ENCODE data around the gene LAD1.
A peak's percentile ranks its signal among the peaks of the same experiment; 100 is the strongest.

LAD1 gene

DNA sequence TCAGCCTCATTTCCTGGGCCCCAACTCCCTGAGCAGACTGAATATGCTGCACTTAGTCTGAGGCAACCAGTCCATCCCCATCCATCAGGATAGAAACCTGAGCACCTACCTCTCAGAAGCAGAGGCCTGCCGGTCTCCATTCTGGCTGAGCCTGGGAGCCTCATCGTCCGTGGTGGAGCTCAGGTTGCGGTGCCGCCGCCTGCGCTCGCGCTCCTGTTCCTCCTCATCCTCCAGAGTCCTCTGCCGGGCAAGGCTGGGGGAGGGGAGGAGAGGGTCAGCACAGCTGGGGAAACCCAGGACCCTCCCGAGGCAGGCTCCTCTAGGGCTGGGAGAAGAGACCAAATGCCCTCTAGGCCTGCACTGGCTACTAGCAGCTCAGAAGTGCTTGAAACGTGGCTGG is 10.1 kb downstream of the LAD1 start:
- no peak for DNase-seq

DNA sequence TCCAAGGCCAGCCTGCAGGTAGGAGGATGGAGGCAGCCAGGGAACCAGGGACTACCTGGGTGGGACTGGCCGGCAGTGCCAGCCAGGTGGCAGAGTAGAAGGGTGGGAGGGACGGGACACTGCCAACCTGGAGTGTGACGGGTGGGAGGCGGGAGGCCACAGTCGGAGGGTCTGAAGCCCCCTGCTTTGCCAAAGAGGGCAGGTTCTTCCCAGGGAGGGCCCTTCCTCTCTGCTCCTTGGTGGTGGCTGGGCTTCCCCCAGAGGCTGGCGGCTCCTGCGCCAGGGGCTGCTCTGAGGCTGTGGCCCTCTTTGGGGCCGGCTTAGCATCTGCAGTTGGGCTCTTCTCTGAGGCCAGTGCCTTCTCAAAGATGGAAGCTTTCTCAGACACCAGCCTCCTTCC is 12.9 kb downstream of the LAD1 start:
- no peak for DNase-seq

DNA sequence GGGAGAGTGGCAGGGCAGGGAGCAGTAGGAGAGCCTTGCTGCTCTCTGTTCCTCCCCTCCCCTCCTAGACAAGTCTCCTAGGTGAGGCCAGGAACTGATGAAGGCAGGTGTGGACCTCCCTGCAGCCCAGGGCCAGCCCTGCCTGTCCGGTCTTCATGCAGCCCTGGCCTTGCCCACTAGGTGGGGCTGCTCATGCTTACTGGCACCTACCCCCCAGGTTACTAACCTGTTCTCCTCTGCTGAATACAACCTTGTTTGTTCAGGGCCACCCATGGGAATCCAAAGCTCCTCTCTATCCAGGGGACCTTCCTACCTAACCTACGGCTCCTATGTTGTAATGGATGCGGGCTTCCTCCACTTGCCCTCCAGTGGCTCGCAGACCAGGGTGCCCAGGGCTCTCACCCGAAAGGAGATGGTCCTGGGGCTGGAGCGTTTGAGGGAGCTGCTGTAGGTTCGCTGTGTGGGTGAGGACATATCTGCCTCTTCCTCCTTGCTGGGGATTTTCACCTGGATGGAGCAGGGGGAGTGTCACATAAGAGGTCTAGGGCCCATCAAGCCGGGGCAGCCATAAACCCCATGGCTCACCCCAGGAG is 13.7 kb downstream of the LAD1 start:
- DNase-seq, result peak; percentile 64

DNA sequence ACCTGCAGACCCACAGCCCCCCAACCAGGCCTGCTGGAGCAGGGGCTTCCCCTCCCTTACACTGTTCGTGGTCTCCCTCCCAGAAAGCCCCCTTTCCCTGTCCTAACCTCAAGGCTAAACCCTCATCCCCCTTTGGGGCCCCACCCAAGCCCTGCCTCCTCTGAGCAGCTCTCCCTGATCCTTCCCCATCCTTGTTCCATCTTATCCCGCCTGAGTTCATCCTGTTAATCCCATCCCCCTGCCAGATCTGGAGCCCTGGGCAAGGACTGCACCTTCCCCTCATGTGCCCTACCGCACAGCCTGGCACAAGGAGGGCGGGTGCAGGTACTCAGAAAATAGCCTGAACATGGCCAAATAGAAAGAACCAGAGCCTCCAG is 14.7 kb downstream of the LAD1 start:
- no peak for DNase-seq

DNA sequence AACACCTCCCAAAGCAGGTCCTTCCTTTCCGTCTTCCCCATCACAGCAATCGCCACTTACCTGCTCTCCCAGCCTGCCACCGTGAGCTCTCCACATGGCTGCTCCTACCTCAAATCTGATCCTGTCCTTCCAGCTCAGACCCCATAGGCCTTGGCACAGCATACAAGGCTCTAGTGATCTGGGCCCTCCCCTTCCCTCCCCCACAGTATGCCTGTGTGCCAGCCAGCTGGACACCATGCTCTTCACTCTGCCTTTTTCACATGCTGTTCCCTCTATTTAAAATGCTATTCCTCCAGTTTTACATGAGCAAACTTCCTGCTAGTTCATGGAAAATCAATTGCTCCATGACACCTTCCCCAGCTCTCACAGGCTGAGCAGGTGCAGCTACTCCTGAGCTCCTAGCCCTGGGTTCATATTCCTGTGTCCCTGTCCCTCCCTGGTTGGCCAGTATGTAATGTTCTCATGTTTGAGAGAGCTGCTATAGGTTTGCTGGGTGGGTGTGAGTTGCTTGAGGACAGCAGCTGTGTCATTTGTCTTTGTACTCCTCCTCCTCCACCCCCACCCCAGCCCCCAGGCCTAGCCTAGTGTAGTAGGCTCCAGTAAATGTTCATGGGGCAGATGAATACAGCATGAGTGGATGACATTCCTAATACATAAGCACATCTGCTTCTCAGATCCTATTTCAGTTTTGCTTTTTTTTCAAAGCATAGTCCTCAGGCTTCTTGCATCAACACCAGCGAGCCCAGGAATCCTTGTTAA is 15.3 kb downstream of the LAD1 start:
- no peak for DNase-seq

DNA sequence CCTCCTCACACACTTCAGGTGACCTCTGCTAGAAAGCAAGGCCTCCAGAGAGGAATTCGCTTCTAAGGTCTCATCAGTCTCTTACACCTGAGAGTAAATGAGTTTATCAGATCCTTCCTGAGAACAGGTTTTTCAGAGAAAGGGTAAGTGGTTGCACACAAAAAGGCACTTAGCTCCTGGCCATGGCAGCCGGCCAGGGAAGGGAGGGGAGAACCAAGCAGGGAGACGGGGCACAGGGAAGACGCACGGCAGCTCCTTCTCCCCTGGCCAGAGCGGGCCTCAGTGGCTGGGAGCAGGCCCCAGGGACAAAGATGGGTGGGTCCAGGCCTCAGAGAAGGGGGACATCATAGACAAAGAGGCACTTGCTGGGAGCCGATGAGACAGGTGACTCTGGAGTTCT is 18.0 kb downstream of the LAD1 start:
- DNase-seq, result no peak

DNA sequence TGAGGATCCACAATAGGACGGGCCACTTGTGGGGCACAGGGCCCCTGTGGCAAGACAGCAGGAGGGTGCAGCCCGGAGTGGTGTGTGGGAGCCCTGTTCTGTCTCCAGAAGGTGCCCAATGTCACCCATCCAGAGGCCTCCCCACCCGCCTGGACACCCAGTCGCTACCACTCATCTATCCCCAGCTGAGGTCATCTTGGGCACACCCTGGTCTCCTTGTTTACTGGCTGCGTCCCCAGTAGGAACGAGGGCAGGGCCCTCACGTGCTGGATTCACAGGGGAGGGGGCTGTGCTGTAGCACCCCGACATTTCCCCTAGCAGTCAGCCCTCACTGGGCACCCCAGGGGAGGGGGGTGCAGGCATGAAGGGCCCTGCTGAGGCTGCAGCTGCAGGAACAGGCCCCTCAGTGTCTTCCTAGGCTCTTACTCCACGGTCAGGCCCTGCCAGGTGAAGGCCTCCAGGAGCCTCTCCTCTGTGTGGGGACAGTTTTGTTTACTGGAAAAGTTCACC is 19.3 kb downstream of the LAD1 start:
- no peak for DNase-seq

DNA sequence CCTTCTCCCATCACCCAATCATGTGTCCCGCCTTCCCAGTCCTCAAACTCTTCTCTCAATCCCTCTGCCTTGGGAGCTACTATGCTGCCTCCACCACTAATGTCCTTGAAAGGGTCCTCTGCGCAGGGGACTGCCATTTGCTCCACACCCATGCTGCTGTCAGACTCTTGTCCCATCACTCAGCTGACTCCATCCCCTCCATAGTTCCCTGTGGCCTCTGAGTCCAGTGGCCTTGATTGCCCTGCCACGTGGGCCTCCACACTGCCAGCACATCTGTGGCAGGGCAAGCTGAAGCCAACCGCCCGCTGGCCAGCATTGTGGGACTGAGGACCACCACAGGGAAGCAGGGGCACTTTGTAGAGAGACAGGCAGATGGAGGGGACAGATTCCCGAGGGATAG is 20.3 kb downstream of the LAD1 start:
- no peak for DNase-seq

DNA sequence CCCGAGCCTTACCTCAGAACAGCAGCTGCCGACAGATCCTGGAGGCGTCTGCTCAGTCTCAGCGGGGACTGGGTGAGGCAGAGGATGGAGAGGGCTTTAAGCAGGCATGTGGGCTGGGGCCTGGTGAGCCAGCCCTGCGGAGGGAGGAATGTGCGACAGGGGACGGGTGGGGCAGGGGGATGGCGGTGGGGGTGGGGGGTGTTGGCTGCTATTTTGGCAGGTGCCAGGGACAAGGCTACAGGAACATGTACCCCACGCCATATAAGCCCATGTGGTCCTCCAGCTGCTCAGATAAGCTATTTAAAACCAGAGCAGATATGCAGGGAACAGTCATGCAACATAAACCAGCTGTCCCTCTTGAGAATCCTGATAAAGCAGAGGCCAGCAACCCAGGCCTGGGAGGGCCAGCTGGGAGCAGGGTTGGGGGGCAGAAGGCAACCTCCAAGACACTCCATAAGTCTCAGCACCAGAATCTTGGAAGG is 21.5 kb downstream of the LAD1 start, which contains the start of gene TNNT2:
TSS of gene TNNT2 (minus strand) at position 70 of the 482 bp plus-strand sequence. CDS start 4,426 bp downstream, outside the sequence.
- DNase-seq, result peak; percentile 37

DNA sequence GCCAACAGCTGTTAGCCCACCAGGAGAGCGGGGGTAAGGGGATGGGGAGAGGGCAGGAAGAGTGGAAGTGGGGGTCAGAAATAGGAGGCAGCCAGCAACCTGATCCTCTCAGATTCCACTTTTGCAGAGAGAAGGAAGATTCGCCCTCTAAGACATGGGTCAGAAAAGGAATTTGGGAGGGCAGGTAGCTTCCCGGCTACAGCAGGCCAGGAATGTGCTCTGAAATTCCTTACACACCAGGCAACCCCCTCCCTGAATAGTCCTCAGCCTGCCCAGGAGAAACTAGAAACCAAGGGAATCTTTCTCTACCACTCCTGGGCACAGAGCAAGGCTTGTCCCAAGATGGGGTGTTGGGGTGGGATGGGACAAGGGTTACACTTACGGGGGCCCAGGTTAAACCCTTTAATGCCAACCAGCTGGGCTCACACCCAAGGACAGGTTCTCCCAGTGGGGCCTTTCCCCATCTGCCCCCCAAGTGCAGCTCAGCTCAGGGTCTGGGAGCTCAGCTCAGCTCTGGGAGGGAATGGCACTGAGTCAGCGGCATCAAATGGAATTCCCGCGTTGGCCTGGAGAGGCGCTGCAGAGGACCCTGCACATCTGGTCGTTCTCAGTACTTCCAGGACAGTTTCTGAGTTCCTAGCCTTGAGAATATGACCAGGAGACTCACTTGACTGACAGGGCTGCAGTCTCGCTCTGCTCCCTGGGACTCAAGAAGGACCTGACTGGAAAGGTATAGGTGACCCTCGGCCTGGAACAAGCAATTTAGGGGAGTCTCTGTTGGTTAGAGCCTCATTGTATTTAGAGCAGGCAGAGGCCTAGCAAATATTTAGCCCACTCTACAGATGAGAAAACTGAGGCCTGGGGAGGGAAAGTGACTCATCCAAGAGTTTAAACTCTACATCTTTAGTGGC is 22.4 kb downstream of the LAD1 start:
- peak; percentile 54 for DNase-seq

DNA sequence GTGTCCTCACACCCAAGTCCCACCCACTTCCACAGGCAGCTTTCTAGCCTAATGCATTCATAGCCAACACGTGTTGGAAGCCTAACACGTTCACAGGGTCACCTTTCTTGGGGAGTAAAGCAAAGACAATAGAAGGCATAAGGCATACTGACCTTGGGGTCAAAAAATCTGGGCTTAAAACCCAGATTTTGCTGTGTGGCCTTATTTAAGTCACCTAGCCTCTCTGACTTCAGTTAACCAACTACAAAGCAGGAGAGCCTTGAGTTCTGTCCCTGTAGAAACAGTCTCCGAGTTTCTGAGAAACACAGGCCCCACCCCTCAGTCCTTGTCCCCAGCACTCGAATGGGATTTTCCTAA is 23.0 kb downstream of the LAD1 start:
- no peak for DNase-seq

DNA sequence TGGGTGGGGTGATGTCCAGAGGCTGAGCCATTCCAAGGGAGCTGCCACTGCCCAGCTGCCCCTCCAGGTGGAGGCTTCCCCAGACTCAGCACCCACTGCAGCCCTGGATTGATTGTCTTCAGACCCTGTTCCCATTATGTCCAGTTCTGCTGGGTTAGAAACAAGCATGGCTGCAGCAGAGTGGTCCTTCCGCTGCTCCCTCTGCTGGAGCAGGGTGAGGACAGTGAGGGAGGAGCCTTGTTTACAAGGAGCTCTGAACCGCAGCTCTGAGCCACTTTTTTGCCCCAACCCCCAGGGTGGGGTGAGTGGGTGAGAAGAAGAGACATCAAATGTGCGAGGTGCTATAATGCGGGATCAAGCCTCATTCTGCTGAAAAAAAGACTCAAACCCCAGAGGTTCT is 24.0 kb downstream of the LAD1 start:
- peak; percentile 15 for DNase-seq

DNA sequence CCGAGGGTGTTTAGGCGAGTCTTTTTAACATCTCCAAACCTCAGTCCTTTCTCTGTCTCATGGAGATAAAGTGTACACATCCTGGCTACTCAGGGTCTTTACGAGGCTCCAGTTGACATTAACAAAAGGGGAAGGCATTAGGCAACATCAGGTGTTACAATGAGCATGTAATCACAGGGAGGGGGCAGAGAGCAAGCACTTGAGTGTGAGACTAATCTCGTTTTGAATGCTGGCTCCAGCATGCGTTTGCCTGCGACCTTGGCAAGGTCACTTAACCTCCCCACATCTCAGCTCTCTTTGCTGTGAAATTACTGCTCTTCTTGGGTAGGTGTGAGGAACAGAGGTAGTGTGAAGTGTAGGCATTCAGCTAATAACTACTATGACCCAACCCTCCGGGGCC is 24.8 kb downstream of the LAD1 start:
- DNase-seq, result no peak

DNA sequence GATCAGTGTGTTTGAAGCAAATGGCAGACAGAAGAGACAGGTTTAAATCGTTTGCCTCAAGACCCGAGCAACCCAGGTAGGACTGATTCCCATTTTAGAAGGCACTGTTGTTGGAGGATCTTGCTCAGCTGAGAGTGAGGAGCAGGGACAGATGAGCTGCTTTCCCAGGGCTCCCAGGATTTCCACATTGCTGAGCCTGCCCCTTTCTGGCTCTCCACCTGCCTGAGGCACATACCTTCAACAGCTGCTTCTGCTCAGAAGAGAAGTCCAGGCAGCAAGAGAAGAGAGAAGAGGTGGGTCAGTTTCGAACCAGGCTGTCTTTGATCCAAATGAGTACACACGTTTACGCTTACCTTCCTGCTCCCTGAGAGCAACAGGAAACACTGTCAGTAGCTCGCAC is 27.3 kb downstream of the LAD1 start:
- no peak for DNase-seq

DNA sequence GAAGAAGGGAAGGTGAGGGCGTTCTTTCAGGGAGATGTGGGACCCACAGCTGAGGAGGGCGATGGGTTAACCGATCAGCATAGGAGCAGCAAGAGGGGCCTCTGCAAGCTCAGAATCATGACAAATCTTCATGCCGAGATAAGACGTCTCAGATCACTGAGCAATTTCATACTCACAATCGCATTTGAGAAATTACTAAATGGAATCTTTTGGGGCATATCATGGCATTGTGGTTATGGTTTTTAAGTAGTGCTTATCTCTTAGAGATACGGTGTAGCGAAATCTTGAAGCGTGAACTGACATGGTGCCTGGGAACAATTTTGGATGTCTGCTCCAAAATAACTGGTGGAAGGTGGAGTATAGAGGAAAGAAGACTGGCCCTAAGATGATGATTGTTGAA is 27.8 kb downstream of the LAD1 start:
- no peak for DNase-seq

DNA sequence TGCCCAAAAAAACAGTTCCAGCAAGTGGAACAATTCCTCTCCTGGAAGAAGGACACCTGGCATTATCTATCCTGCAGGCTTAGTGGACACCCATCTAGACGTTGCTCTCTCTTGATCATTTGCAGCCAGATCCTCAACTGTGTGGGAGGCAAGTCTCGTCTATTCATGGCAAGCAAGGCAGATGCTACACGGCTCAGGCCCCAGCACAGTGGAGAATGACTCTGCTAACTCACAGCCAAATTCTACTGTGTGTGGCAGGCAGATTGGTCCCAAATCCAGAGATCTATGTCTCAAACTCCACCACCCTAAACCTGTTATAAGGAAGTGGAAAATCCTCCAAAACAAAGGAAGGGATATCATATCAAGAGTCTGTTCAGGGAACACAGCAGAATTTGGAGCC is 28.6 kb downstream of the LAD1 start:
- DNase-seq, result no peak

DNA sequence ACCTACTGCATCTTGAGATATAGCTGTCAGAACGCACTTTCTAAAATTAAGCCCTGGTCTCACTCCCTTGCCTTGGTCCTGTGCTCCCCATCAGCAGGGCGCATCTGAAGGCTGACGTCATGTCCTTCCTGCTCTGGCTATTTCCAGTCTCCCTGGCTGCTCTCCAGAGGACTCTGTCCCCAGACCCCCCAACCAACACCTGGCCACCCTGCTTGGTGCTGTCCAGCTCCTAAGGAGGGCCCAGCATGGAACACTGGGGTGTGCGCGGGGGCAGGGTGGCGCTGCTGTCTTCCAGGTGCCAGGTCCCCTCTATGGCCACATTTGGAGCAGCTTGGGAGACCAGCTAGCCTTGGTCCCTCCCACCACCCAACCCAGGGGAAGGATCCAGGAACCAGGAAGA is 29.9 kb downstream of the LAD1 start:
- no peak for DNase-seq

DNA sequence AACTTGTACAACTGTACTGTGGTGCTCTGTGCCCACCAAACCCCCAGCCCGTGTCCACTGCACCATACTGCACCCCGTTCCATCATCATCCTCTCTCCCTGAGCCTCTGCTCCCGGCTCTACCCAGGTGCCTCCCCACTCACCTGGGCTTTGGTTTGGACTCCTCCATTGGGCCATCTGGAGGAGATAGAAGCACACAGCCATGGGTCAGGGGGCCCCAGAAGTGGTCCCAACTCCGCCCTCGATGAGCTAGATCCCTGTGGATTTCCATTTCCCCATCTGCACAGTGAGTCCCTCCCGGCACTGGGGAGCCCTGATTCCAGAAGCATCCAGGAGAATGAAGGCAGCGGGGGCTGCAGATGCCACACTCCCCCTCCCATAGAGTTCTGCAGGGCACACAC is 32.4 kb downstream of the LAD1 start:
- DNase-seq, result no peak

DNA sequence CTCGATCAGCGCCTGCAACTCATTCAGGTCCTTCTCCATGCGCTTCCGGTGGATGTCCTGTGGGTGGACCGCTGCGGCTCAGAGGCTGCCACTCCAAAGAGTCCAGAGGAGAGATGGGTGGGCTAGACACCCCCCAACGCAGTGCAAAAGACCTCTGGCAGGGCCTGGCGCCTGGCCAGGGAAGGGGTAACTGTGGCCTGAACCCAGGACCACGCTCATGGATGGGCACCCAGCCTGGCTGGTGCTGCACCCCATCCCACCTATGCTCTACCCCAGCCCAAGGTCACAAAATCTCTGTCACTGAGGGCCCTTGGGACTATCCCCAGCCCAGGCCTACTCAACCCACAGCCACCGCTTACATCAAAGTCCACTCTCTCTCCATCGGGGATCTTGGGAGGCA is 33.9 kb downstream of the LAD1 start:
- no peak for DNase-seq

DNA sequence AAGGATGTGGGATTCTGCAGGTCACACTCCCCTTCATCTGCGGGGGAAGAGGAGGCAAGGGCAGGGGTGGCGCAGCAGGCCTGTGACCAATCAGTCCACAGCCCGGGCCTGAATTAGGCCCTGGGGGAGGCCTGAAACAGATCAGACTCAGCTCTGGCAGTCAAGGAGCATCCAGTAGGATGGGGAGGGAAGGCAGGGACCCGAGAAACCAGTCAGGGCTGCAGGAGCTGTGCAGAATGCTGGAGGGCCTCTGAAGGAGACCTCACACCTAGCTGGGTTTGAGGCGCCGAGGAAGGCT is 34.4 kb downstream of the LAD1 start:
- DNase-seq, result no peak

DNA sequence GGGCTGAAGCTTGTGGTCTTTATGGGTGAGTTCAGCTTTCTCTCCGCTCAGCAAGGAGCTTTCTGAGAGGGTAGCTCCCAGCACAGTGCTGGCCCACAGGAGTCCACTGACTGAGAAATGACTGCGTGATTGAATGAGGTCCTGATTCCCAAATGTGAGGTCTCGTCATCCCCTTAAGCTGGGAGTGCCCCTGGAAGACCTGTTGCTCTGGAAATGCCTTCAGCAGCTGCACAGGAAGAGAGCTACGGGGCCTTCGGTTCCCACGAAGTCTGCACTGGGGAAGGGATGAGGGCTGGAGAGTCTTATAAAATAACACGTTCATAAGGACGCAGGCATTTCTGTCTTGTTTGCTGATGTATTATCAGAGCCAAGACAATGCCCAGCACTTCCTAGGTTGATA is 35.7 kb downstream of the LAD1 start:
- DNase-seq, result no peak

DNA sequence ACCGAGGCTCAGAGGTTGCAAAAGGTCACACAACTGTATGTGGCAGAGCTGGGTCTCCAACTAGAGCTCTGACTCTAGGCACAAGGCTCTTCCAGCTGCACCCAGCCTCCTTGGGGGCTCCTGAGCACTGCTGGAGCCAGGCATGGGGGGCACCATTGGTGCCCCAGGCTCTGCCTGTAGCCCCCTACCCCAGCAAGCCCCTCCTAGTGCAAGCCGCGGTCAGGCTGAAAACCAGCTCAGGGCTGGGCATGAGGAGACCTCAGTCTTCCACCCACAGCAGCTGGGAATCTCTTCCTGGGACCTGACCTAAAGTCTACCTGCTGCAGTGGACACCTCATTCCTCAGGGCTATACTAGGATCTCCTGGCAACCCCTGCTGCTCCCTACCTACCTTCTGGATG is 36.2 kb downstream of the LAD1 start:
- DNase-seq, result no peak

DNA sequence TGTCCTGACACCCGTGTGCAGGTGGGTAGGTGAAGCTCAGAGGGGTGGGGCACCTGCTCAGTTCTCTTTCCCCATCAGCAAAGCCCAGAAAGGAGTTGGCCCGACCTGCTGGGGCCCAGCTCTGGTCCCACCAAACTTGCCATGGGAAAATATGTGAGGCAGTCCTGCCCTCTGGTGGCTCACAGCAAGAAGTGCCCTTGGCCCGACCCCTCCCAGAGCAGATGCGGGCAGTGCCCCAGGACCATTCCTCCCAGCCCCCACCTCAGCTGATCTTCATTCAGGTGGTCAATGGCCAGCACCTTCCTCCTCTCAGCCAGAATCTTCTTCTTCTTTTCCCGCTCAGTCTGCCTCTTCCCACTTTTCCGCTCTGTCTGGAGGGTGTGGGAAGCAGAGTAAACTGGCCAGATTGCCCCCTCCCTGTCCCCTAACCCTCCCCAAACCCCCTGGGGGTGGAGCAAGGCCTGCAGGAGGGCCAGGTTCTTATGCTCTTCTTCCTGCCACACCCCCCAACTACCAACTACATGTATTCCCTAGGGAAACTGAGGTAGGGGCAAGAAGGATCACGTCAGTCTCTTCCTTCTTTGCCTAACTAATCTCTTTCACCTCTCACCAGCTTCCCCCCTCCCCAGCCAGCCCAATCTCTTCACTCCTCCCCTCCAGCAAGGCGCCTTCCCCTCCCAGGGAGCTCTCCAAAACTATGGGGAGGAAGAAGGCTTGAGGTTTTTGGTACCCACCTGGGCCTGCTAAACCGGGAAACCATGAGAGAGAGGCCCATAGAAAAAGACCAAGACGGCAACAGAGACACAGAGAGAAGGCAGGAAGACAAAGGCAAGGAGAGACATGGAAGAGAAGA is 37.2 kb downstream of the LAD1 start:
- DNase-seq, result peak; percentile 67

Data from hematopoietic multipotent progenitor cell treated with erythropoietin and hydrocortisone succinate and interleukin-3 and kit ligand, for 4 days (in vitro differentiated cells).